Measurements from ENCODE around the gene MCCC1. TPM values are rescaled to one million over a fixed set of nuclear protein-coding genes. Genes with fewer than 3 reads are reported as not detected.

The MCCC1 gene
- total RNA-seq, result 10.1 and 17.8 TPM in 2 replicates

DNA sequence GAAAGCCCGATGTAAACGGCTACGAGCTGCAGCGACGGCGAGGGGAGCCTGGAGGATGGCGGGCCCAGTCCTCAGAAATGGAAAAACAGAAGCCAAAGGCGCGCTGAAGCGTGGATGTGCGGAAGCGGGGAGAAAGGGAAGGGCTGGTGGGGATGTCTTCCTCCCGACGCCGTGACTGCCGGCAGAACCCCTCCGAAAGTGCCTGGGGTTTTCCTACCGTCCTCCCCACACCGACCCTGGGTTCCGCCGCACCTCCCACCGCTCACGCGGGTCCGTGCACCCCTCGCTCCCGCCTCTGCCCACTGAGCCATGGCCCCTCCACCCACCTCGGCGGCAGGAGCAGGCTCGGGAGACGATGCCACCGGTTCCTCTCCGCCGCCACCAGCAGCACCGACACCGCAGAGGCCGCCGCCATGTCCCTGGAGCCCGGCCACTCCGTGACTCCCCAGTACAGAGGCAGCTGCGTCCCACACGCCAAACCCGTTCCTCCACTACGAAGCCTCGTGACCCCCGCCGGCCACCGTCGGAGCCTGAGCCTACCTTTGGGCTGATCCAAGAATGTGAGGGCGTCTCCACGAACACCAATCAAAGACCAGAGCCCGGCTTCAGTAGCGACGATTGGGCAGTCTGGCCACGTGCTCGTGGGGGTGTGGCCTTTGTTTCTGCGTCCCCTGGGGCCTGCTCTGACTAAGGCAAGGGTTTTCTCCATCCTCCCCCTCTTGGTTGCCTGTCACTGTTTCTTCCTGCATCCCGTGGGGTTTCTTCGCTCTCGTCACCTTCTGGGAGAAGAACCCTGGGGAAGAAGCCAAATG lies at the start of gene MCCC1:
Gene MCCC1 (minus strand): TSS at position 471 of the 812 bp plus-strand sequence. CDS start 56 bp downstream, at position 415.

DNA sequence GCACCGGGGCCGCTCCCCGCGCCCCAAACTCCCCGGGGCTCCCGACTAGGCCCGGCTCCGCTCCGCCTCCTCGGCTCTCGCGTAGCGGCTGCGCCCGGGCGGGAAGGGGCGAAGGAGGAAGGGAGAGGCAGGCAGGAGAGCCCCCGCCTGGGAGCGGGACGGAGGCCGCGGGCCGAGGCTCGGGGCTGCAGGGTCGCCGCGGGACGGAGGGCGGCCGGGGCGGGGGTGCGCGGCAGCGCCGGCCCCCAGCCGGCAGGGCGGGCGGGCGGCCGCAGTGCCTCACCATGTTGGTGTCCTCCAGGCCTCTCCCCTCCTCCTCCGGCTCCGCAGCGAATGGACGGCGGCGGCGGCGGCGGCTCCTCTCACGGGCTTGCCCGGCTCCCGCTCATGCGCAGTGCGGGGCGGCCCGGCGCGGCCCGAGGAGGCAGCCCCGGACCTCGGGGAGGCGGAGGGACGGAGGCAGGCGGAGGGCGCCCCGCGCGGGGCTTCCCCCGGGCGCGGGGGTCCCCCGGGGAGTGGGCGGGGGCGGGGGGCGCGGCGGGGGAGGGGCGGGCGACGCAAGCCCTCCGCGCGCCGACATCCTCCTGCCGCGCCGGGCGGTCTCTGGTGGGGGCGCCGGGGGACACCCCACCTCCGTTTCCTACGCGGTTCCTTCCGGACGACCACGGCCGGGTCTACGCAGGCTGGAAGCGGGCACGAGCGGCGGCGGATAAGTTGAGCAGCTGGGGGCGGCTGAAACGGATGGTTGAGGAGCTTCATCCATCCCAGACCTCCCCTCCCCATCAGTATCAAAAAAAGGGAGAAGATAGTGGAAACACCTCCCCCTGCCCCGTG lies 118.9 kb downstream of the MCCC1 start, which contains the start of gene DCUN1D1:
Gene DCUN1D1 (minus strand): TSS at position 335 of the 834 bp plus-strand sequence. CDS start 49 bp downstream, at position 286.

Other genes with a start within 250 kb of the MCCC1 start
- 18.1 and 23.1 TPM in 2 replicates for gene DCUN1D1, start 119.0 kb downstream of the MCCC1 start, total RNA-seq
- 0.08 and 0.52 TPM in 2 replicates for gene LAMP3, start 63.2 kb upstream of the MCCC1 start, total RNA-seq
- 20.4 and 32.1 TPM in 2 replicates for gene B3GNT5, start 153.8 kb upstream of the MCCC1 start, total RNA-seq

All from epithelial cell of alveolus of lung (primary cell).